HCT116 (cell line): ENCODE measurements around the gene DOCK10. TPM values are rescaled to one million over a fixed set of nuclear protein-coding genes. Genes with fewer than 3 reads are reported as not detected.

Experiments used
- ATAC-seq: fragments of 200-7000 bp; cut with Tn5 transposase; 2 replicates; pipeline ENCODE4 v1.9.1; 2020; ENCODE audit warnings: mild to moderate bottlenecking, moderate library complexity
- BruUV-seq: library from RNA; stranded (reverse); fragments of 400-500 nt; replicated peaks from 2 replicates; lab custom pipeline; 2021; lab: Mats Ljungman, UMichigan
- CTCF ChIA-PET: fragments of 300-600 bp; sonication (Branson Sonifier 250); formaldehyde crosslinking; loops from one replicate; lab custom pipeline; 2021; ENCODE audit warnings: antibody characterized with exemption; lab: Charles Lee
- POLR2A ChIA-PET: fragments of 300-600, 350-600 bp; sonication (Branson Sonifier 250); formaldehyde crosslinking; loops from one replicate; lab custom pipeline; 2021; ENCODE audit warnings: antibody characterized with exemption; lab: Charles Lee
- RAD21 ChIA-PET, 2 experiments: fragments of 300-600 bp; sonication (Branson Sonifier 250); formaldehyde crosslinking; loops; one replicate each; lab custom pipeline; 2023; ENCODE audit warnings: low total read pairs in 2 of 2; ENCODE audit not compliant: uncharacterized antibody in 2 of 2, unreplicated experiment in 2 of 2, low non-redundant PET in 1 of 2; lab: Charles Lee
- DNase-seq: peaks from one replicate; pipeline ENCODE4 v3.0.0-alpha.2; 2010; ENCODE audit warnings: low read depth, low spot score
- H2AFZ ChIP-seq: fragments of 200-600 bp; shearing (Covaris generic), sonication (generic); 2 replicates; pipeline ENCODE4 v1.6.1; 2017; ENCODE audit warnings: low read depth, mixed run types, mixed read lengths, antibody characterized with exemption, low read length; ENCODE audit not compliant: poor library complexity, severe bottlenecking
- H3K27ac ChIP-seq: 2 replicates; pipeline ENCODE4 v1.5.1; 2012; ENCODE audit warnings: low read depth, low read length
- H3K27me3 ChIP-seq: fragments of 200-600 bp; sonication (generic); 2 replicates; pipeline ENCODE4 v1.6.1; 2016; ENCODE audit warnings: mixed run types, low read length, mixed read lengths; ENCODE audit not compliant: insufficient read depth
- H3K36me3 ChIP-seq, 2 experiments: fragments of 200-500 bp in 1 of 2; fragments of 200-600 bp in 1 of 2; sonication (Bioruptor generic) in 1 of 2; sonication (generic) in 1 of 2; 2 replicates each; pipeline versions ENCODE4 v1.5.1 to v1.6.1; 2014 to 2016; ENCODE audit warnings: low read length in 2 of 2, inconsistent platforms in 1 of 2, mixed read lengths in 1 of 2, mixed run types in 1 of 2; ENCODE audit not compliant: insufficient read depth in 2 of 2, control insufficient read depth in 1 of 2
- H3K4me1 ChIP-seq, 2 experiments: fragments of 200-600 bp in 1 of 2; sonication (generic) in 1 of 2; 2 replicates each; pipeline versions ENCODE4 v1.5.1 to v1.6.1; 2012 to 2017; ENCODE audit warnings: low read length in 2 of 2, inconsistent platforms in 1 of 2, mild to moderate bottlenecking in 1 of 2, mixed read lengths in 1 of 2, mixed run types in 1 of 2, moderate library complexity in 1 of 2; ENCODE audit not compliant: insufficient read depth in 2 of 2, control insufficient read depth in 1 of 2
- H3K4me2 ChIP-seq: fragments of 200-600 bp; sonication (generic); 2 replicates; pipeline ENCODE4 v1.6.1; 2017; ENCODE audit warnings: mixed run types, low read length, mixed read lengths
- H3K4me3 ChIP-seq, 2 experiments: fragments of 200-600 bp in 1 of 2; sonication (generic) in 1 of 2; replicated peaks in 1 of 2; 2 replicates each; pipeline ENCODE4 v1.5.1; 2011 to 2016; ENCODE audit warnings: low read length in 2 of 2, control low read depth in 1 of 2, low read depth in 1 of 2, mild to moderate bottlenecking in 1 of 2, mixed read lengths in 1 of 2, mixed run types in 1 of 2
- H3K79me2 ChIP-seq: fragments of 200-600 bp; sonication (generic); 2 replicates; pipeline ENCODE4 v1.6.1; 2017; ENCODE audit warnings: mild to moderate bottlenecking, mixed run types, low read length, moderate library complexity, mixed read lengths; ENCODE audit not compliant: insufficient read depth
- H3K9ac ChIP-seq: fragments of 200-600 bp; sonication (generic); 2 replicates; pipeline ENCODE4 v1.6.1; 2016; ENCODE audit warnings: low read length, mixed read lengths
- H3K9me2 ChIP-seq: fragments of 200-600 bp; sonication (generic), shearing (Covaris generic); 2 replicates; pipeline ENCODE4 v1.6.1; 2017; ENCODE audit warnings: mixed run types, mild to moderate bottlenecking, moderate library complexity; ENCODE audit not compliant: insufficient read depth
- H3K9me3 ChIP-seq, 2 experiments: fragments of 200-500 bp in 1 of 2; fragments of 200-600 bp in 1 of 2; sonication (Bioruptor generic) in 1 of 2; sonication (generic) in 1 of 2; 2 replicates each; pipeline ENCODE4 v1.6.1; 2014 to 2017; ENCODE audit warnings: low read length in 2 of 2, mixed read lengths in 2 of 2, inconsistent platforms in 1 of 2, low read depth in 1 of 2, mild to moderate bottlenecking in 1 of 2, mixed run types in 1 of 2, moderate library complexity in 1 of 2; ENCODE audit not compliant: control insufficient read depth in 1 of 2, insufficient read depth in 1 of 2
- H4K20me1 ChIP-seq: fragments of 200-600 bp; sonication (generic), shearing (Covaris generic); 2 replicates; pipeline ENCODE4 v1.6.1; 2017; ENCODE audit warnings: mixed run types, mild to moderate bottlenecking, moderate library complexity; ENCODE audit not compliant: insufficient read depth
- CEBPB ChIP-seq: IDR thresholded peaks from 2 replicates; pipeline ENCODE4 v1.6.1; 2012; ENCODE audit warnings: low read depth
- EZH2phosphoT487 ChIP-seq: fragments of 200-600 bp; IDR thresholded peaks from 2 replicates; pipeline ENCODE4 v1.6.1; 2018; ENCODE audit warnings: antibody characterized with exemption, borderline replicate concordance
- POLR2A ChIP-seq: IDR thresholded peaks from 2 replicates; pipeline ENCODE4 v1.7.0; 2011; ENCODE audit warnings: borderline replicate concordance; ENCODE audit not compliant: insufficient read depth, insufficient read length; ENCODE audit errors: extremely low read depth
- POLR2AphosphoS5 ChIP-seq: IDR thresholded peaks from 2 replicates; pipeline ENCODE4 v1.6.1; 2011; ENCODE audit warnings: mild to moderate bottlenecking, low read depth, low read length, moderate library complexity
- RAD21 ChIP-seq: IDR thresholded peaks from 2 replicates; pipeline ENCODE4 v1.6.1; 2012; ENCODE audit warnings: low read depth, mild to moderate bottlenecking
- SP1 ChIP-seq: IDR thresholded peaks from 2 replicates; pipeline ENCODE4 v1.6.1; 2012; ENCODE audit warnings: low read depth
- ZFX ChIP-seq: fragments of 450-650 bp; IDR thresholded peaks from 2 replicates; pipeline ENCODE4 v1.6.1; 2017
- ZNF274 ChIP-seq: fragments of 200-500 bp; sonication (Bioruptor generic); IDR thresholded peaks from 2 replicates; pipeline ENCODE4 v1.6.1; 2014; ENCODE audit warnings: mild to moderate bottlenecking, low read depth, low read length, inconsistent platforms
- intact Hi-C: fragments of 100-400 bp; cut with micrococcal nuclease; formaldehyde crosslinking; loops from 2 replicates; pipeline ENCODE4 v1.10.0; 2022
- total RNA-seq: library from RNA; stranded (reverse); gene quantifications from one replicate; pipeline ENCODE4 v1.2.1, GENCODE V29; 2021; ENCODE audit not compliant: unreplicated experiment
- TF ChIP-seq, protein P1 (sequence below): IDR thresholded peaks from 2 replicates; pipeline ENCODE4 v1.6.1; 2012
- TF ChIP-seq, protein P2 (sequence below), 3 experiments: fragments of 200-600 bp in 1 of 3; sonication (generic) in 1 of 3; IDR thresholded peaks in 2 of 3; conservative IDR thresholded peaks in 1 of 3; 2 replicates each; pipeline ENCODE4 v1.5.1; 2012 to 2017; ENCODE audit warnings: low read depth in 2 of 3, low read length in 2 of 3, antibody characterized with exemption in 1 of 3, borderline replicate concordance in 1 of 3, control low read depth in 1 of 3, mild to moderate bottlenecking in 1 of 3, mixed read lengths in 1 of 3, mixed run types in 1 of 3, moderate library complexity in 1 of 3; ENCODE audit not compliant: insufficient read depth in 1 of 3
- TF ChIP-seq, protein P3 (sequence below): IDR thresholded peaks from 2 replicates; pipeline ENCODE4 v1.6.1; 2012; ENCODE audit warnings: low read depth

The DOCK10 gene
- total RNA-seq, 1 experiment from 2014 or later: 0.54 TPM

DNA sequence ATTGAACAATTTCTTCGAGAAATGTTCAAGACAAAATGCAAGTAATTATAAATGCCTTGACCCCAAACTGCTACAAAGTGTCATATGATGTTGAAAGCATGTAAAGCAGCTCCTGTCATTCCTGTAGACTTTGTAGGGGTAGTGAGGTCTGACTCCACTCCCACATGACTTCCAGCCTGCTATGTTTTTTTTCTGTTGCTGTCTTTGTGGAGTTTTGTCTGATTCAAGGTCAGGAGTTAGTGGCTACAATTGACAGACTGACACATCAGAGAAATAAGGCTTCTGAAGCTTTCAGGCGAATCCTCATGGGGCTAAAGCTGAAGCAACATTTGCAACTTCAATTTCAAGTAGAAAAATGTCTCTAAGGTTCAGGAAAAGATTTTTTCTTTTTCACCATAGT lies 262.2 kb downstream of the DOCK10 start:
- intact Hi-C loops: no loop called here
- Histone ChIP-seq H3K9me2 (no peaks in the 10 kb centered on the region), H3K4me3 (no peak overlapping the region), H2AFZ (no peak overlapping the region), H3K4me2 (no peak overlapping the region), H3K79me2 (no peaks in the 10 kb centered on the region), H3K9ac (no peak overlapping the region), H3K9me3 (no peaks in the 10 kb centered on the region), H3K4me1 (peaks cover 0 to 11% of the 10 kb centered on the region in 2 experiments; a peak in 1 of 4 replicates), H4K20me1 (no peaks in the 10 kb centered on the region), H3K27me3 (no peaks in the 10 kb centered on the region), H3K36me3 (no peaks in the 10 kb centered on the region), H3K27ac (no peak overlapping the region)
- TF ChIP-seq EZH2phosphoT487 (no peak), CEBPB (no peak), ZFX (no peak)
- ChIA-PET RAD21 (no interaction called here), CTCF (interaction anchor here (1.3 kb wide), 1 partner anchor 9 kb away, joined by 3 read pairs; no protein-coding TSS in a partner anchor), POLR2A (no interaction called here)
- no TSS peak for BruUV-seq
- no peak for ATAC-seq
- DNase-seq: no peak

DNA sequence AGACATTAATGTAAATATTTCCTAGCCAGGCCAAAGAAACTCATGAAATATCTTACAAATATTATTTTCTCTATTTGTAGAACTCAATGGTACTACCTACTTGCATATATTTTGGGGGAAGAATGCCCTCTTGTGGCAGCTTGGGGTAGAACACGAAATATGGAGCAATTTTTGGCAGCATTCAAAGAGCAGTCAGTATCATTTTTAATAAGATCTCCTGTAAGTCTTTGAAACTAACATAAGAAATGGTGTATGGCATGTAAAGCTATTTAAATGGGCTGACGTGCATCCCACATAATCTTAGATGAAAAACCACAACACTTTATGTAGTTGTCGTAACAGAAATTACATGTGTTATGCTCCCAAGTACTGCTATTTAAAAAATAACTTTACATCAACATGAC lies 263.8 kb downstream of the DOCK10 start:
- no peak overlapping the region for H3K9ac ChIP-seq
- H2AFZ ChIP-seq: peak overlapping the region; percentile 79
- H3K36me3 ChIP-seq: no peaks in the 10 kb centered on the region
- ChIA-PET POLR2A (no interaction called here), CTCF (interaction anchor here (1.4 to 1.7 kb wide), 4 partner anchors 10 to 808 kb away, joined by 3 to 4 read pairs (median 4); no protein-coding TSS in a partner anchor), RAD21 (no interaction called here)
- DNase-seq (peak; percentile 46), ATAC-seq (peak; percentile 67)
- no peak for TF ChIP-seq SP1
- TF ChIP-seq, protein P1, sequence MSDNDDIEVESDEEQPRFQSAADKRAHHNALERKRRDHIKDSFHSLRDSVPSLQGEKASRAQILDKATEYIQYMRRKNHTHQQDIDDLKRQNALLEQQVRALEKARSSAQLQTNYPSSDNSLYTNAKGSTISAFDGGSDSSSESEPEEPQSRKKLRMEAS: no peak
- TF ChIP-seq, protein P2, sequence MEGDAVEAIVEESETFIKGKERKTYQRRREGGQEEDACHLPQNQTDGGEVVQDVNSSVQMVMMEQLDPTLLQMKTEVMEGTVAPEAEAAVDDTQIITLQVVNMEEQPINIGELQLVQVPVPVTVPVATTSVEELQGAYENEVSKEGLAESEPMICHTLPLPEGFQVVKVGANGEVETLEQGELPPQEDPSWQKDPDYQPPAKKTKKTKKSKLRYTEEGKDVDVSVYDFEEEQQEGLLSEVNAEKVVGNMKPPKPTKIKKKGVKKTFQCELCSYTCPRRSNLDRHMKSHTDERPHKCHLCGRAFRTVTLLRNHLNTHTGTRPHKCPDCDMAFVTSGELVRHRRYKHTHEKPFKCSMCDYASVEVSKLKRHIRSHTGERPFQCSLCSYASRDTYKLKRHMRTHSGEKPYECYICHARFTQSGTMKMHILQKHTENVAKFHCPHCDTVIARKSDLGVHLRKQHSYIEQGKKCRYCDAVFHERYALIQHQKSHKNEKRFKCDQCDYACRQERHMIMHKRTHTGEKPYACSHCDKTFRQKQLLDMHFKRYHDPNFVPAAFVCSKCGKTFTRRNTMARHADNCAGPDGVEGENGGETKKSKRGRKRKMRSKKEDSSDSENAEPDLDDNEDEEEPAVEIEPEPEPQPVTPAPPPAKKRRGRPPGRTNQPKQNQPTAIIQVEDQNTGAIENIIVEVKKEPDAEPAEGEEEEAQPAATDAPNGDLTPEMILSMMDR (IDR thresholded peaks at IDR 0.05 in 2 of 3, conservative IDR thresholded peaks at IDR 0.05 in 1 of 3; ENCODE audit: borderline replicate concordance in 1 of 3, insufficient read depth in 1 of 3, low read depth in 2 of 3, low read length in 2 of 3): peak; percentile 65 to 82 (median 79); a peak in 5 of 6 replicates
- TF ChIP-seq POLR2A: no peak
- no peak for TF ChIP-seq POLR2AphosphoS5
- TF ChIP-seq RAD21: peak; percentile 87
- TF ChIP-seq, protein P3, sequence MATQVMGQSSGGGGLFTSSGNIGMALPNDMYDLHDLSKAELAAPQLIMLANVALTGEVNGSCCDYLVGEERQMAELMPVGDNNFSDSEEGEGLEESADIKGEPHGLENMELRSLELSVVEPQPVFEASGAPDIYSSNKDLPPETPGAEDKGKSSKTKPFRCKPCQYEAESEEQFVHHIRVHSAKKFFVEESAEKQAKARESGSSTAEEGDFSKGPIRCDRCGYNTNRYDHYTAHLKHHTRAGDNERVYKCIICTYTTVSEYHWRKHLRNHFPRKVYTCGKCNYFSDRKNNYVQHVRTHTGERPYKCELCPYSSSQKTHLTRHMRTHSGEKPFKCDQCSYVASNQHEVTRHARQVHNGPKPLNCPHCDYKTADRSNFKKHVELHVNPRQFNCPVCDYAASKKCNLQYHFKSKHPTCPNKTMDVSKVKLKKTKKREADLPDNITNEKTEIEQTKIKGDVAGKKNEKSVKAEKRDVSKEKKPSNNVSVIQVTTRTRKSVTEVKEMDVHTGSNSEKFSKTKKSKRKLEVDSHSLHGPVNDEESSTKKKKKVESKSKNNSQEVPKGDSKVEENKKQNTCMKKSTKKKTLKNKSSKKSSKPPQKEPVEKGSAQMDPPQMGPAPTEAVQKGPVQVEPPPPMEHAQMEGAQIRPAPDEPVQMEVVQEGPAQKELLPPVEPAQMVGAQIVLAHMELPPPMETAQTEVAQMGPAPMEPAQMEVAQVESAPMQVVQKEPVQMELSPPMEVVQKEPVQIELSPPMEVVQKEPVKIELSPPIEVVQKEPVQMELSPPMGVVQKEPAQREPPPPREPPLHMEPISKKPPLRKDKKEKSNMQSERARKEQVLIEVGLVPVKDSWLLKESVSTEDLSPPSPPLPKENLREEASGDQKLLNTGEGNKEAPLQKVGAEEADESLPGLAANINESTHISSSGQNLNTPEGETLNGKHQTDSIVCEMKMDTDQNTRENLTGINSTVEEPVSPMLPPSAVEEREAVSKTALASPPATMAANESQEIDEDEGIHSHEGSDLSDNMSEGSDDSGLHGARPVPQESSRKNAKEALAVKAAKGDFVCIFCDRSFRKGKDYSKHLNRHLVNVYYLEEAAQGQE: no peak
- no peak for TF ChIP-seq ZNF274
- intact Hi-C loops: loop anchor here (1.0 to 10.0 kb wide), 5 partner anchors 131 to 804 kb away; no protein-coding TSS in a partner anchor
- H4K20me1 ChIP-seq: no peaks in the 10 kb centered on the region
- H3K9me2 ChIP-seq: no peaks in the 10 kb centered on the region
- no TSS peak for BruUV-seq
- H3K4me3 ChIP-seq: no peak overlapping the region
- no peak overlapping the region for H3K4me2 ChIP-seq
- H3K27ac ChIP-seq: no peak overlapping the region
- no peaks in the 10 kb centered on the region for H3K9me3 ChIP-seq
- H3K4me1 ChIP-seq: peaks cover 0 to 11% of the 10 kb centered on the region in 2 experiments; a peak in 1 of 4 replicates
- H3K79me2 ChIP-seq: no peaks in the 10 kb centered on the region
- no peaks in the 10 kb centered on the region for H3K27me3 ChIP-seq
